Stimulated activated CD8-positive, alpha-beta memory T cell treated with anti-CD3 and anti-CD28 coated beads, Interleukin-7, amount 100 ng/mL, for 1 hour (primary cell): ENCODE measurements around the gene PTCHD1.

ENCODE experiments used
- DNase-seq, 2 donors: peaks; one replicate each; pipeline ENCODE4 v3.0.0-alpha.2; 2020; ENCODE audit warnings: low read depth in 2 of 2

The PTCHD1 gene

DNA sequence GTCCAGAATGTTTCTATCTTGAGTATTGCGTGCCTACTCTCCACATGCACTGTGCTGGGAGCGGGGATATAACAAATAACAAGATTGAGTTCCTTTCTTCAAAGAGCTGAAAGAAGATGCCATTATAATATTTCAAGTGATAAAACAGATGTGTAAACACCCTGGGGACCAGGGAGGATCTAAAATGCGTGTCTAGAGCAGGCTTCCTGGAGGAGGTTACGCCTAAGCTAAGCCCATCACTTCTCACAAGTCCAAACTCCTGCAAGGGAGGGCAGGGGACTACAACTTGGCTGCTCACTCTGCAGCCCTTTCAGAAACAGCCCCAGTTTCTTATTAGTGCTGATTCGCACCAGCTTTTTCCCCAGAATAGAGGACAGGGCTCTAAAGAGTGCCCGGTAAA, 21.5 kb downstream of the PTCHD1 start:
- DNase-seq: no peak

DNA sequence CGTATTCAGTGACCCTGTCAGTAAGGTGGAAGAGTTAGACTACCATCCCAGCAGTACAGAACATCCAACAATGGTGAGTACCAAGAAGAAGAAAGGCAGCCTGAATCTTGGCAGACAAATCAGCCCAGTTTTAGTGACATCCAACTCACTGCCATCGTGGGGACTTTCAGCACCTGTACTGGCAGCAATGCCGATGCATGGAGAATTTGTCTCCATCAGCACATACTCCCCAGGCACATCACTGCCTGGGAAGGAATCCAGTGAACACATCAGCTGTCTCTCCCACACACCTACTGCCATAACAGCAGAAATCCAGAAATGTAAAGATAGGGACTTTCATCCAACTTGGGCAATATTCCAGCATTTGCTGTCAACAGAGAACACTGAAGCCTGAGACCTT, 29.8 kb downstream of the PTCHD1 start:
- no peak for DNase-seq

GRCh38 chrX:23365541-23365940, 30.9 kb downstream of the PTCHD1 start:
- no peak for DNase-seq

- DNase-seq: no peak
Observed at GRCh38 chrX:23366914-23367313, 32.3 kb downstream of the PTCHD1 start.

GRCh38 chrX:23369027-23369426, 34.4 kb downstream of the PTCHD1 start:
- DNase-seq: no peak

GRCh38 chrX:23372220-23372902, 37.7 kb downstream of the PTCHD1 start:
- DNase-seq: no peak

- no peak for DNase-seq
Observed at GRCh38 chrX:23373129-23373804, 38.6 kb downstream of the PTCHD1 start.

DNA sequence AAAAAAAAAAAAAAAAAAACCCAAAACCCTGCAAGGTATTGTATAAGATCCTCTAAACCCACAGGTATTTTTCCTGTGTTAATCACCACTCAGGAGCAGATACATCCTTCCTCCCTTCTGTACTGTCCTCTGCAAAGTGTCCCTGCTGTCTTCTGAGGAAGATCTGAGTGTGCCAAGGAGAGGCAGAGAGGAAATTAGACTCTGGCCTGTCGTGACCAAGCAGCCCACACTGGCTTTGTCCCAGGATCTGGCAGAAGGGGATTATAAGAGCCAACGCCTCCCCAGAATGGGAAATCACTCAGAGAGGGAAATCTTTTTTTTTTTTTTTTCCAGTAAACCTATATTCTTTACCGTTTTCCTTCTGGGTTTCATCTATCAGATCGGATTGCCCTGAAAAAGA, 39.6 kb downstream of the PTCHD1 start:
- DNase-seq: no peak

DNA sequence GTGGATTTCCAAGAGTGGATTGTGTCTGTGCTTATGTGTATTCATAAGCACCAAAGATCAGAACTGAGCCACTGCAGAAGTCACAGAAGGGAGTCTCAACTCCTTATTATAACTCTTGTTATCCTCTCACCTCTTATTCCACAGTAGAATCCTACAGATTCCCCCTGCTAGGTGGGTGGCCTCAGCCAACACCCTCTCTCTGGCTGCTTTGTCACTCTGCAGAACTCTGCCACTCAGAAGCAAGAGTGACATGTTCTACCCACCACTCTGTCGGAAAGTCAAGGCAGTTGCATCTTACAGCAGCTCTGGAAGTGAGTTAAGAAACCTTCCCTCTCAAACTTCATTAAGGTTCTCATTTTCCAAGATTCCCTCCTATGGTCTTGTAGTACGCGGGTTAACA, 41.9 kb downstream of the PTCHD1 start:
- DNase-seq: no peak

DNA sequence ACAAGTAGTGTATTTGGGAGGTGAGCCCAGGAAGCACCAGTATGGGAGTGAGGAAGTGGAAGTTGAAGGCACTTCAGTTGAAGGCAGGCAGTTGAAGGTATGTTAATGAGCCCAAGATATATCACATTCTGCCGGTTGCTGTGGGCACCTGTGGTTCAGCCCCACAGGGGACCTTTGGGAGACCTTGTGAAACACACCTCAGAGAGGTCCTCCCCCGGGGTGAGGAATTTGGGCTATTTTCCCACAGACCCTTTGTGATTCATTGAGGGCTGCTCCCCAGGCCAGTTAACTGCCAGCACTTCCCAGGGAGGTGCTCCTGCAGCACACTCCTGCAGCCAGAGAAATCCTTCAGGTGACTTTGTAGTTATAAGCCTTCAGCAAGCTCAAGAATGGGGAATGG, 45.9 kb downstream of the PTCHD1 start:
- no peak for DNase-seq

DNA sequence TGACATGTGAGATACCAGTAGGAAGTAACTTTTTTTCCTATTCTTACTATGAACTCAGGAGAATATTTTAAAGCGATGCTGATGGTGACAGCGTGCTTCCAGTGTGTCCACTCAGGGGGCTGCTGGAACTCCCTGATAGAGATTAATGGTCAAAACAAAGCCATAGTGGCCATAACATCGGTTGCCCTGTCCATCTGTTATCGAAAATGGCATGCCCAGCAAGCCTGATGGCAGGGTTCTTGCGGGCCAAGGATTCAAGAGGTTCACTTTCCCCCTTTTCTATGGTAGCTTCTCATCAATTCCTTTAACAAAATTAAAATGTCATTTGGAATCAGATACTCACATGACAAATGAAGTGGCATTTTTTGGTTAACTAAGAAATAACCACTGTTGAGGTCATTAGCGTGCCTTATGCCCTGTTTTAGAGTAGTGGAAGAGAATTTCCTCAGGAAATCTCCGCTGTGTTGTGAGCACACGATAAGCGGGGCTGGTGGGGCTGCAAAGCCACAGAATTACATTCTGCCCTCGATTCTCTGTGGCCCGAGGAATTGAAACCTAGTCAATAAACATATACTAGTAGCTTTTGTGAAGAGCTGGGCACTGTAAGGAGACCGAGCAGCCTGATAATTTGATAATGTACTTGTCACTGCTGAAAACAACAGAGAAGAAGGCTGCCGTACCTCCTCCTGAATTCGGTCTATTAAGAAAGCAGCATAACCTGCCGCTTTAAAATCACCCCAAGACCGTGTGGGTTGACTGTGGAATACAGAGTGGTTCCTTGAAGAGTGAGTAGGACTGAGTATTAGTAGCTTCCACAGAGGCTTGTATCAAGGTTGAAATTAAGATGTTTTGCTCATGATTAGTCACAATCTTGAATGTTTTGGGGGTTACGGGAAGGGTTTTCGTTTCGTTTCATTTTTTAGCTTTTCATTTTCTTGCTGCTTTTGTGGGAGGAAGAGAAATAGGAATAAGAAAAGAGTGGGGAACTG, 46.7 kb downstream of the PTCHD1 start:
- DNase-seq: no peak

DNA sequence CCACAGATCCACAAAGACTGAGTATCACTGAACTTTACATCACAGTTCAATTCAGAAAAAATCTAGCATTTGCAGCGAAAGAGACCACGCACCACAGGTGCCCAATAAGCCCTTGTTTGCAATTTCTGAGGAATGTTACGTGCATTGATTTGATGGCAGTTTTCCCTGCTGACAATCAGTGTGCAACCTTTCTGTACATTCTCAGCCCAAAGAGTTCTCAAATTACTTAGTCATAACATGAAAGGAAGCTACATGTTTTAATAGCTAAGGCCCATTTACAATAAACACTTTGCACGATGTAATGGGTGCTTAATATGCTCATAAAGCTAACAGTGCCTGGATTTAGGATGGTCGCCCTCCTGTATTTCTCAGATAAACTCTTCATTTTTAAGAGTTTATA, 47.9 kb downstream of the PTCHD1 start:
- no peak for DNase-seq

DNA sequence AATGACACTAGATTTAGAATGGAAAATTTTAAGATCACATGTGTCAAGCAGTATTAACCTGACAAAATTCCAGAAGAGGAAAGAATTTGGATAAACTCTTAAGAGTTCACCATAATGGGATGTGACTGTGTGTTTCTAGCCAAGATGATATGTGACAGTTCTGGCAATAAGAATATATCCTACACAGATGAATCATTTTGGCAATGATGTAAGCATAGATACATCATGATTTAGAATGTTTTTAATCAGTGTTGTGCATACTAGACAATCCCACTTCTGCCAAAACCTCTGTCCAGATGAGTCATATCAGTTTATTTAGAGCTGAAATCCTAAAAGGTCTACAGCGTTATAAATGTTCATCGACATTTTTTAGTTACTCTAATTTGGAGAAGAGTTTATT, 48.8 kb downstream of the PTCHD1 start:
- no peak for DNase-seq

- no peak for DNase-seq
Observed at GRCh38 chrX:23385242-23385641, 50.6 kb downstream of the PTCHD1 start.

DNA sequence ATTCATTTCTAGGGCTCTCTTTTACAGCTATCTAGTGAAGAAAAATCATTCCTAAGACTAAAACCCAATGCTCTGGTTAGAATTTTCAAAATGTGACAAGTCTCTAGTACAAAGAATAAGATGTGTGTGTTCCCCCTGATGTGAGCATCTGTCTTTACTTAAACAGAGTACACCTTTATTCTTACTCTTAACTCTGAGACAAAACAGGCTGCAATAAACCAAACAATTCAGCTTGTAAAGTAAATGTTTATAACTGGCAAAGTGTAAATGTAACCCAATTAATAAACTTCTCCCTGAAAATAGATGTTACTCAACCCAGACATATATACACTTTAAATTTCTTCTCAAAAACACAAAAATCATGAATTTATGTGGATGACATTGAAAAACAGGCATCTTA, 51.6 kb downstream of the PTCHD1 start:
- no peak for DNase-seq

GRCh38 chrX:23386726-23387125, 52.1 kb downstream of the PTCHD1 start:
- DNase-seq: no peak

- no peak for DNase-seq
Observed at GRCh38 chrX:23387550-23388184, 53.0 kb downstream of the PTCHD1 start.

GRCh38 chrX:23389196-23389792, 54.6 kb downstream of the PTCHD1 start:
- no peak for DNase-seq

DNA sequence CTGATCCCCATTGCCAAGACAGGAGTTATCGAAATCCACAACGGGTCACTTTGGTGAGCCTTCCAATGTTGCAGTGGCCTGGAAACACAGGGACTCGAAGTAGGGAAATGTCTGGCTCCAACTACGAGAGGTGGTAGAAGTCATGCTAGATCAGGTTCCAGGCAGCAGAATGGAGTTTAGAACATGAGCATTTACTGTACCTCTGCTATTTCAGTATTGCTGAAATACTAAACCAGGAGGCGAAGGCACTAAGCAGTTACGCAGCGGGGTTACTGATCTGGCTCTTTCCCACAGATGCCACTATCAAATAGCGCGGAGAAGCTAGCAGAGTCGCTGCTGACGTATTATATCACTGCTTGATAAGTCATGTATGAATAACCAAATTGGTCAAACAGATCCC, 56.3 kb downstream of the PTCHD1 start:
- DNase-seq: no peak

- no peak for DNase-seq
Observed at GRCh38 chrX:23392195-23392594, 57.5 kb downstream of the PTCHD1 start.

- DNase-seq: no peak
Observed at GRCh38 chrX:23394421-23394820, 59.8 kb downstream of the PTCHD1 start.

GRCh38 chrX:23396263-23396662, 61.6 kb downstream of the PTCHD1 start:
- DNase-seq: no peak
